ENCODE results near the gene SLC3A2. TPM values are rescaled to one million over a fixed set of nuclear protein-coding genes. Genes with fewer than 3 reads are reported as not detected.

SLC3A2 gene
- total and polyA plus RNA-seq, 11 donors = 26.6 to 103 (median 59.1) TPM

GRCh38 chr11:62851807-62852522, 28.7 kb upstream of the SLC3A2 start:
- no peaks in the 10 kb centered on the region for H3K9me3 ChIP-seq
- 34 to 61% (median 56%) methylated on average over 3 of the region's 3 CpGs for WGBS, 4 donors
- peak overlapping the region in 1 of 12 donors; percentile 12 for H3K27ac ChIP-seq
- no peak for TF ChIP-seq CTCF (IDR thresholded peaks at IDR 0.05)
- no peak for TF ChIP-seq POLR2A (IDR thresholded peaks at IDR 0.05)
- no peaks in the 10 kb centered on the region for H3K27me3 ChIP-seq
- intact Hi-C loops (cut with DNase I) = loop anchor here in 3 of 10 donors (10.0 kb wide), 2 partner anchors 127 to 457 kb away; partner anchors contain the start of genes HNRNPUL2 (in 1 of the 3) and TTC9C (in 1 of the 3)
- DNase-seq = no peak
- H3K36me3 ChIP-seq = peaks cover 3 to 37% (median 32%) of the 10 kb centered on the region in 9 donors
- no peak for ATAC-seq
- peaks cover 5 to 42% (median 25%) of the 10 kb centered on the region in 12 donors for H3K4me1 ChIP-seq
- H3K4me3 ChIP-seq = no peak overlapping the region

GRCh38 chr11:62852523-62853188, 28.0 kb upstream of the SLC3A2 start:
- Histone ChIP-seq H3K36me3 (peaks cover 3 to 37% (median 32%) of the 10 kb centered on the region in 9 donors), H3K9me3 (no peaks in the 10 kb centered on the region), H3K27me3 (no peaks in the 10 kb centered on the region), H3K4me1 (peaks cover 5 to 49% (median 25%) of the 10 kb centered on the region in 12 donors), H3K27ac (no peak overlapping the region), H3K4me3 (peak overlapping the region in 1 of 12 donors; percentile 94)
- ATAC-seq (no peak), DNase-seq (no peak)
- intact Hi-C loops (cut with DNase I) = loop anchor here in 3 of 10 donors (10.0 kb wide), 2 partner anchors 128 to 458 kb away; partner anchors contain the start of genes HNRNPUL2 (in 1 of the 3) and TTC9C (in 1 of the 3)
- TF ChIP-seq CTCF (IDR thresholded peaks at IDR 0.05) (no peak), POLR2A (IDR thresholded peaks at IDR 0.05) (no peak)

- Histone ChIP-seq H3K27ac (peak overlapping the region in 1 of 12 donors; percentile 87), H3K27me3 (no peaks in the 10 kb centered on the region), H3K4me1 (peaks cover 5 to 54% (median 25%) of the 10 kb centered on the region in 12 donors), H3K4me3 (peak overlapping the region in 7 of 12 donors; percentile 7 to 94 (median 77)), H3K9me3 (no peaks in the 10 kb centered on the region), H3K36me3 (peaks cover 3 to 37% (median 32%) of the 10 kb centered on the region in 9 donors)
- ATAC-seq = no peak
- no peak for DNase-seq
- 59 to 70% (median 64%) methylated on average over 7 of the region's 7 CpGs for WGBS, 4 donors
- intact Hi-C loops (cut with DNase I) = loop anchor here in 3 of 10 donors (10.0 kb wide), 2 partner anchors 129 to 459 kb away; partner anchors contain the start of genes HNRNPUL2 (in 1 of the 3) and TTC9C (in 1 of the 3)
- no peak for TF ChIP-seq CTCF (IDR thresholded peaks at IDR 0.05)
- TF ChIP-seq POLR2A (IDR thresholded peaks at IDR 0.05) = no peak
Measured at GRCh38 chr11:62853279-62853965, 27.3 kb upstream of the SLC3A2 start.
